Testis (tissue), 2 donors: ENCODE data around the gene ECD.

Experiments
- POLR2A ChIP-seq: fragments of 450-650 bp; IDR thresholded peaks from one replicate; pipeline ENCODE4 v1.6.1; 2017; ENCODE audit warnings: antibody characterized with exemption, mild to moderate bottlenecking, moderate library complexity
- TF ChIP-seq, protein P1 (sequence below), 3 experiments: fragments of 450-650 bp in 2 of 3; fragments of 200-600 bp in 1 of 3; sonication (generic) in 1 of 3; IDR thresholded peaks; one replicate each; pipeline ENCODE4 v1.5.1; 2016 to 2019; ENCODE audit warnings: antibody characterized with exemption in 3 of 3, mild to moderate bottlenecking in 2 of 3, moderate library complexity in 1 of 3

DNA sequence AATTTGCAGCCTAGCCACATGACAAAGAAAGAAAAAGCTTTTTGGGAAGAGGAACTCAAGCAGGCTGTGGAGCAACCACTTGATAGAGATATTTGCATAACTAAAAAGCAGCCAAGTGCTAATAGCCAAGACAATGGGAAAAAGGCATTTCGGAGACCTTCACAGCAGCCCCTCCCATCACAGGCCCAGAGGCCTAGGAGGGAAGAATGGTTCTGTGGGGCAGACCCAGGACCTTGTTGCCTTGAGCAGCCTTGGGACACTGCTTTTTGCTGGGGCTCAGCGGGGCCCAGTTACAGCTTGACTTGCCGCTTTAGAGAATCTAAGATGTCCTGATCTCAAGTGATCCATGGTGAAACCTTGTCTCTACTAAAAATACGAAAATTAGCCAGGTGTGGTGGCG is 38.6 kb upstream of the ECD start:
- TF ChIP-seq, protein P1, sequence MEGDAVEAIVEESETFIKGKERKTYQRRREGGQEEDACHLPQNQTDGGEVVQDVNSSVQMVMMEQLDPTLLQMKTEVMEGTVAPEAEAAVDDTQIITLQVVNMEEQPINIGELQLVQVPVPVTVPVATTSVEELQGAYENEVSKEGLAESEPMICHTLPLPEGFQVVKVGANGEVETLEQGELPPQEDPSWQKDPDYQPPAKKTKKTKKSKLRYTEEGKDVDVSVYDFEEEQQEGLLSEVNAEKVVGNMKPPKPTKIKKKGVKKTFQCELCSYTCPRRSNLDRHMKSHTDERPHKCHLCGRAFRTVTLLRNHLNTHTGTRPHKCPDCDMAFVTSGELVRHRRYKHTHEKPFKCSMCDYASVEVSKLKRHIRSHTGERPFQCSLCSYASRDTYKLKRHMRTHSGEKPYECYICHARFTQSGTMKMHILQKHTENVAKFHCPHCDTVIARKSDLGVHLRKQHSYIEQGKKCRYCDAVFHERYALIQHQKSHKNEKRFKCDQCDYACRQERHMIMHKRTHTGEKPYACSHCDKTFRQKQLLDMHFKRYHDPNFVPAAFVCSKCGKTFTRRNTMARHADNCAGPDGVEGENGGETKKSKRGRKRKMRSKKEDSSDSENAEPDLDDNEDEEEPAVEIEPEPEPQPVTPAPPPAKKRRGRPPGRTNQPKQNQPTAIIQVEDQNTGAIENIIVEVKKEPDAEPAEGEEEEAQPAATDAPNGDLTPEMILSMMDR (IDR thresholded peaks at IDR 0.05) = no peak
- TF ChIP-seq POLR2A = no peak
